Mesenchymal stem cell (in vitro differentiated cells and primary cell): ENCODE results near the gene PRAMEF6. TPM values are rescaled to one million over a fixed set of nuclear protein-coding genes. Genes with fewer than 3 reads are reported as not detected.
"Not testable (repeated sequence)": the region's sequence is repeated elsewhere in the genome, so short reads cannot be mapped to it uniquely, and the experiment has no call there.

Experiments
- DNase-seq: peaks from one replicate; pipeline ENCODE4 v3.0.0-alpha.2; 2013
- H2AFZ ChIP-seq: one replicate; pipeline ENCODE4 v1.6.1; 2013; ENCODE audit warnings: low read depth, mild to moderate bottlenecking, control low read depth, inconsistent platforms, low read length, moderate library complexity
- H2AK5ac ChIP-seq: 2 replicates; pipeline ENCODE4 v1.6.1; 2013; ENCODE audit warnings: low read length, moderate library complexity, mild to moderate bottlenecking, inconsistent platforms; ENCODE audit not compliant: severe bottlenecking
- H2BK120ac ChIP-seq: one replicate; pipeline ENCODE4 v1.6.1; 2013; ENCODE audit warnings: low read depth, mild to moderate bottlenecking, inconsistent platforms, low read length, moderate library complexity
- H2BK12ac ChIP-seq, 2 experiments: one replicate each; pipeline ENCODE4 v1.6.1; 2013; ENCODE audit warnings: inconsistent platforms in 2 of 2, low read length in 2 of 2, mild to moderate bottlenecking in 2 of 2, moderate library complexity in 2 of 2, control low read depth in 1 of 2
- H2BK15ac ChIP-seq: one replicate; pipeline ENCODE4 v1.6.1; 2013; ENCODE audit warnings: mild to moderate bottlenecking, low read depth, inconsistent platforms; ENCODE audit not compliant: poor library complexity, severe bottlenecking
- H2BK5ac ChIP-seq: 2 replicates; pipeline ENCODE4 v1.6.1; 2013; ENCODE audit warnings: low read depth, mild to moderate bottlenecking, low read length, control low read depth, inconsistent platforms; ENCODE audit not compliant: poor library complexity, severe bottlenecking
- H3K14ac ChIP-seq, 2 experiments: one replicate each; pipeline ENCODE4 v1.6.1; 2013; ENCODE audit warnings: inconsistent platforms in 2 of 2, low read length in 2 of 2, control low read depth in 1 of 2, mild to moderate bottlenecking in 1 of 2, moderate library complexity in 1 of 2
- H3K18ac ChIP-seq, 2 experiments: one replicate each; pipeline ENCODE4 v1.6.1; 2013; ENCODE audit warnings: inconsistent platforms in 2 of 2, low read length in 2 of 2, control low read depth in 1 of 2, low read depth in 1 of 2, mild to moderate bottlenecking in 1 of 2
- H3K23ac ChIP-seq, 2 experiments: one replicate each; pipeline ENCODE4 v1.6.1; 2013; ENCODE audit warnings: inconsistent platforms in 2 of 2, low read length in 2 of 2, mild to moderate bottlenecking in 2 of 2, moderate library complexity in 2 of 2, control low read depth in 1 of 2
- H3K27ac ChIP-seq: 2 replicates; pipeline ENCODE4 v1.5.1; 2013; ENCODE audit warnings: mild to moderate bottlenecking, moderate library complexity, low read length, control low read depth, inconsistent platforms; ENCODE audit not compliant: poor library complexity, severe bottlenecking
- H3K27me3 ChIP-seq, 2 experiments: 2 replicates each; pipeline versions ENCODE4 v1.6.1 to v1.7.0; 2013; ENCODE audit warnings: low read length in 2 of 2, mild to moderate bottlenecking in 2 of 2, moderate library complexity in 2 of 2, control low read depth in 1 of 2, inconsistent platforms in 1 of 2; ENCODE audit not compliant: control insufficient read depth in 1 of 2, insufficient read depth in 1 of 2
- H3K36me3 ChIP-seq, 2 experiments: 2 replicates each; pipeline versions ENCODE4 v1.6.1 to v1.7.0; 2013; ENCODE audit warnings: low read length in 2 of 2, control low read depth in 1 of 2, inconsistent platforms in 1 of 2, low read depth in 1 of 2, mild to moderate bottlenecking in 1 of 2; ENCODE audit not compliant: insufficient read depth in 2 of 2, control insufficient read depth in 1 of 2
- H3K4ac ChIP-seq, 2 experiments: one replicate each; pipeline ENCODE4 v1.6.1; 2013; ENCODE audit warnings: inconsistent platforms in 2 of 2, low read length in 2 of 2, mild to moderate bottlenecking in 2 of 2, moderate library complexity in 2 of 2, control low read depth in 1 of 2, low read depth in 1 of 2
- H3K4me1 ChIP-seq: 2 replicates; pipeline ENCODE4 v1.6.1; 2013; ENCODE audit warnings: low read depth, low read length, control low read depth; ENCODE audit not compliant: control insufficient read depth, insufficient read depth
- H3K4me2 ChIP-seq: 2 replicates; pipeline ENCODE4 v1.6.1; 2013; ENCODE audit warnings: low read length, mild to moderate bottlenecking, inconsistent platforms; ENCODE audit not compliant: poor library complexity, severe bottlenecking
- H3K4me3 ChIP-seq, 2 experiments: 2 replicates each; pipeline versions ENCODE4 v1.5.1 to v1.7.0; 2013; ENCODE audit warnings: low read length in 2 of 2, mild to moderate bottlenecking in 2 of 2, control low read depth in 1 of 2, low read depth in 1 of 2; ENCODE audit not compliant: insufficient read depth in 1 of 2
- H3K79me1 ChIP-seq: replicated peaks from 2 replicates; pipeline ENCODE4 v1.6.1; 2013; ENCODE audit warnings: mild to moderate bottlenecking, control low read depth, low read length, inconsistent platforms; ENCODE audit not compliant: poor library complexity, severe bottlenecking
- H3K9ac ChIP-seq: 2 replicates; pipeline ENCODE4 v1.7.0; 2013; ENCODE audit warnings: mild to moderate bottlenecking, low read length, moderate library complexity
- H3K9me3 ChIP-seq: 2 replicates; pipeline ENCODE4 v1.7.0; 2013; ENCODE audit warnings: mild to moderate bottlenecking, low read length; ENCODE audit not compliant: control insufficient read depth
- H4K8ac ChIP-seq: one replicate; pipeline ENCODE4 v1.6.1; 2013; ENCODE audit warnings: inconsistent platforms, mild to moderate bottlenecking, low read length, moderate library complexity
- H4K91ac ChIP-seq: one replicate; pipeline ENCODE4 v1.6.1; 2013; ENCODE audit warnings: mild to moderate bottlenecking, low read length, inconsistent platforms
- WGBS: methylation state at CpG from one replicate; pipeline ENCODE4 v1.1.7; 2013; ENCODE audit warnings: mixed read lengths; 5-methylcytosine and 5-hydroxymethylcytosine counted together
- small RNA-seq: library from polyadenylated mRNA; stranded (forward); fragments of <200 nt; extraction: miRNeasy Mini kit (QIAGEN cat#:217004); gene quantifications from one replicate; pipeline ENCODE3, GENCODE V24; 2013; ENCODE audit warnings: low read depth

PRAMEF6 gene

DNA sequence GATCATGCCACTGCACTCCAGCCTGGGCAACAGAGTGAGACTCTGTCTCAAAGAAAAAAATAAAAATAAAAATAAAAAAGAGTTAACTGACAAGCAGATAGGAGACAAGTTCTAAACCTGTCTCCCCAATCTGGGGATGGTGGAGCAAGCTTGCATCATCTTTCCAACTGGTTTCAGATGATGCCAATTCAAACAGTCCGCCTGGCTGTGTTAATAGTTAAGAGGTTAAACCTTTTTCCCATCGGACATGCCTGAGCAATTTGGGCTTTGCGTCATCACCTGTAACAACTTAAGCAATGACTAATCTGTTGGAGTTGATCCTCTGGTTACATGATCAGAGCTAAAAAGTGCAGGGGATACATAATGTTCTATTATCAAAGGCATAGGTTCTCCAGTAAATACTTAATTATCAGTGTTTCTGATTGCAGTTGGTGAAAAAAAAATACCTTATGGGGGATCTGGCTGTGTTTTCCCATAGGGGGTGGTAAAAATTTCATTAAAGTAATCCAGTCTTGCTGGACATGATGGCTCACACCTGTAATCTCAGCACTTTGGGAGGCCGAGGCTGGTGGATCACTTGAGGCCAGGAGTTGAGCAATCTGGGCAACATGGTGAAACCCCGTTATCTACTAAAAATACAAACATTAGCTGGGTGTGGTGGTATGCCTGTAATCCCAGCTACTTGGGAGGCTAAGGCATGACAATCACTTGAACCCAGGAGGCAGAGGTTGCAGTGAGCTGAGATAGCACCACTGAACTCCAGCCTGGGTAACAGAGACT is 43.4 kb downstream of the PRAMEF6 start:
- H4K91ac ChIP-seq, H2AK5ac ChIP-seq, H3K4me2 ChIP-seq, H3K9me3 ChIP-seq, H3K4ac ChIP-seq, H3K27ac ChIP-seq, H3K4me3 ChIP-seq, H3K14ac ChIP-seq, H3K27me3 ChIP-seq, H4K8ac ChIP-seq, H2BK5ac ChIP-seq, H3K36me3 ChIP-seq, H3K4me1 ChIP-seq, H2BK15ac ChIP-seq, H3K18ac ChIP-seq, H3K79me1 ChIP-seq, H2AFZ ChIP-seq, H2BK120ac ChIP-seq, H2BK12ac ChIP-seq, H3K9ac ChIP-seq, H3K23ac ChIP-seq, DNase-seq: not testable (repeated sequence)
- 100% methylated on average over 1 of the region's 5 CpGs for WGBS

DNA sequence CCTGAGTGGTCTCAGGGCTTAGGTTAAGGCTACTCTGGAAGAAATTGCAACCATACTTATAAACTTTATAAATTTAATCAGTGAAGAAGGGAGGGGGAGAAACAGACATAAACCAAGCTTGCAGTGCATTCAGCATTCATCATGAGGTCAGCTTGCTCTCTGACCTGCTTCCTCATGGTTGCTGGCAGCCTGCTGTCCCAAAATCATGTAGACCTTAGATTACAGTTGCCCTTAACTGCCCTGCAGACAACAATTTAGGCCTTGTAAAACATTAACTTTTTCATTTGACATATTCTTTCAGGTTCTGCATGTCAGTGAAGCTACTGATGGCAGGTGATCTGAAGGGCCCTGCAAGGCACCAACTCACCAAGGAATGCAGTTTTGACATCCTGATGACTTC is 48.2 kb downstream of the PRAMEF6 start:
- not testable (repeated sequence) for H3K4ac ChIP-seq, H3K14ac ChIP-seq, H3K4me1 ChIP-seq, H3K18ac ChIP-seq, H3K27me3 ChIP-seq, H4K91ac ChIP-seq, H3K9ac ChIP-seq, H2BK120ac ChIP-seq, H2AK5ac ChIP-seq, H3K79me1 ChIP-seq, H3K4me3 ChIP-seq, DNase-seq, H2BK12ac ChIP-seq, H3K23ac ChIP-seq, H3K4me2 ChIP-seq, H2AFZ ChIP-seq, H4K8ac ChIP-seq, H3K9me3 ChIP-seq, H3K36me3 ChIP-seq, H3K27ac ChIP-seq, H2BK5ac ChIP-seq, H2BK15ac ChIP-seq

DNA sequence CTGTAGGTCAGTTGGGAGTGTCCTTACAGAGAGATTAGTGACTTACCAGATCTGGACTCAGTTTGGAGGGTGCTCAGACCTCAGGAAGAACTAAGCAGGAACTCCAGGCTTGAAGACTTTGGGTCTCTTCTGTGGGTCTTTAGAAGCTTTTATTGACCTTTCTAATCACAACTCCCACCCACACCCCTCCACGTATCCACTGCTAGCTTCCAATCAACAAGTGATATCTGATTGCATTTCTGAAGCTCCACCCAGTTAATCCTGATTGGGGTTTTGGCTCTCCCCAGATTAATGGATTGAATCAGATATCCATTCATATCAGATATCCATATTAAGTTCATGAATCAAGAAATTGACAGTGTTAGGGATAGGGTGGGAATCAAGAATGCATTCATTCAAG is 49.2 kb downstream of the PRAMEF6 start, which contains the start of gene PRAMEF10:
Gene PRAMEF10, minus strand, starts transcription at position 101 of the 400 bp plus-strand sequence. CDS start 2,423 bp downstream, outside the sequence.
- not testable (repeated sequence) for H2AK5ac ChIP-seq, H3K4me2 ChIP-seq, H3K14ac ChIP-seq, H2BK15ac ChIP-seq, H3K18ac ChIP-seq, H4K91ac ChIP-seq, H3K9me3 ChIP-seq, H3K4ac ChIP-seq, DNase-seq, H2BK5ac ChIP-seq, H2AFZ ChIP-seq, H3K4me1 ChIP-seq, H3K27me3 ChIP-seq, H3K27ac ChIP-seq, H4K8ac ChIP-seq, H3K36me3 ChIP-seq, H2BK12ac ChIP-seq, H3K79me1 ChIP-seq, H3K4me3 ChIP-seq, H2BK120ac ChIP-seq, H3K9ac ChIP-seq, H3K23ac ChIP-seq
- WGBS: no CpG with 5 or more reads among the region's 1 CpG

Small RNA genes within 50 kb of the gene (small RNA-seq; reads per million reads assigned to genes)
- gene RNU6-1072P: not detected
